SU-DHL-6 (cell line): ENCODE measurements around the gene HSPA1A.

Experiments
- H2AFZ ChIP-seq: fragments of 200-600 bp; sonication (generic); 2 replicates; pipeline ENCODE4 v1.6.1; 2014; ENCODE audit warnings: low read depth, mild to moderate bottlenecking, moderate library complexity, mixed read lengths, antibody characterized with exemption, low read length; ENCODE audit not compliant: severe bottlenecking
- H3F3A ChIP-seq: fragments of 200-600 bp; shearing (Covaris generic); 2 replicates; pipeline ENCODE4 v1.6.0; 2016; ENCODE audit warnings: antibody characterized with exemption, mild to moderate bottlenecking; ENCODE audit not compliant: insufficient read depth
- H3K27ac ChIP-seq: fragments of 200-600 bp; sonication (generic); 2 replicates; pipeline ENCODE4 v1.5.1; 2016; ENCODE audit warnings: low read depth, mild to moderate bottlenecking, low read length, moderate library complexity, mixed read lengths
- H3K27me3 ChIP-seq: fragments of 200-600 bp; sonication (generic), shearing (Covaris generic); 2 replicates; pipeline ENCODE4 v1.6.0; 2014; ENCODE audit warnings: mild to moderate bottlenecking, low read length
- H3K36me3 ChIP-seq: fragments of 200-600 bp; sonication (generic); 2 replicates; pipeline ENCODE4 v1.6.1; 2014; ENCODE audit warnings: mild to moderate bottlenecking, low read length, mixed read lengths
- H3K4me2 ChIP-seq: fragments of 300-600, 200-600 bp; shearing (Covaris generic), sonication (generic); 2 replicates; pipeline ENCODE4 v1.6.0; 2014; ENCODE audit warnings: low read length, low read depth, mild to moderate bottlenecking; ENCODE audit not compliant: poor library complexity, severe bottlenecking
- H3K4me3 ChIP-seq: fragments of 200-600 bp; sonication (generic); 2 replicates; pipeline ENCODE4 v1.5.1; 2014; ENCODE audit warnings: antibody characterized with exemption, low read length, mild to moderate bottlenecking, mixed read lengths; ENCODE audit not compliant: insufficient read depth, poor library complexity, severe bottlenecking
- H3K79me2 ChIP-seq: fragments of 200-600 bp; sonication (generic); 2 replicates; pipeline ENCODE4 v1.6.1; 2014; ENCODE audit warnings: mild to moderate bottlenecking, low read length, moderate library complexity; ENCODE audit not compliant: insufficient read depth
- H3K9ac ChIP-seq: fragments of 200-600 bp; sonication (generic); 2 replicates; pipeline ENCODE4 v1.7.0; 2014; ENCODE audit warnings: mild to moderate bottlenecking, low read length
- H3K9me2 ChIP-seq: fragments of 200-600 bp; sonication (generic); replicated peaks from 2 replicates; pipeline ENCODE4 v1.6.1; 2014; ENCODE audit warnings: low read length; ENCODE audit not compliant: insufficient read depth
- H3K9me3 ChIP-seq: fragments of 200-600 bp; sonication (generic); 2 replicates; pipeline ENCODE4 v1.6.1; 2014; ENCODE audit warnings: low read length, mixed read lengths; ENCODE audit not compliant: insufficient read depth
- H4K20me1 ChIP-seq: fragments of 200-600 bp; sonication (generic); 2 replicates; pipeline ENCODE4 v1.6.1; 2014; ENCODE audit warnings: low read depth, mild to moderate bottlenecking, antibody characterized with exemption, low read length, moderate library complexity, mixed read lengths
- CTCF ChIP-seq: fragments of 200-600 bp; sonication (generic); IDR thresholded peaks from one replicate; pipeline ENCODE4 v1.5.1; 2017; ENCODE audit warnings: antibody characterized with exemption, mild to moderate bottlenecking, low read length, moderate library complexity; ENCODE audit not compliant: insufficient read depth, poor library complexity, severe bottlenecking
- EZH2phosphoT487 ChIP-seq: fragments of 200-600 bp; sonication (generic), shearing (Covaris generic); conservative IDR thresholded peaks from 2 replicates; pipeline ENCODE4 v1.6.1; 2018; ENCODE audit warnings: mild to moderate bottlenecking, antibody characterized with exemption, low read length, moderate library complexity, mixed read lengths

The HSPA1A gene

GRCh38 chr6:31827286-31828079 is 12.1 kb downstream of the HSPA1A start, which contains the start of gene HSPA1B:
TSS of gene HSPA1B (plus strand) at chr6:31827738. CDS start at chr6:31827951, 213 bp downstream.
- peak within 1 kb of the TSS; percentile 56 for H3K27ac ChIP-seq
- peak within 1 kb of the TSS; percentile 68 for H3K4me2 ChIP-seq
- H3K9me3 ChIP-seq: no peaks in the 10 kb centered on the region
- no peaks in the 10 kb centered on the region for H3K9me2 ChIP-seq
- no peaks in the 10 kb centered on the region for H4K20me1 ChIP-seq
- peaks cover 29% of the 10 kb centered on the region for H3F3A ChIP-seq
- TF ChIP-seq CTCF (no peak), EZH2phosphoT487 (no peak)
- peak within 1 kb of the TSS; percentile 36 for H2AFZ ChIP-seq
- H3K9ac ChIP-seq: peak within 1 kb of the TSS; percentile 66
- no peaks in the 10 kb centered on the region for H3K36me3 ChIP-seq
- H3K79me2 ChIP-seq: peaks cover 13% of the 10 kb centered on the region; the same call in 1 of the 2 replicates
- no peaks in the 10 kb centered on the region for H3K27me3 ChIP-seq
- peak within 1 kb of the TSS; percentile 53 for H3K4me3 ChIP-seq

GRCh38 chr6:31829633-31830283 is 14.4 kb downstream of the HSPA1A start:
- H3K27ac ChIP-seq: peak overlapping the region; percentile 90
- no peaks in the 10 kb centered on the region for H3K9me3 ChIP-seq
- H3K4me2 ChIP-seq: peak overlapping the region; percentile 88
- TF ChIP-seq CTCF: peak; percentile 68
- TF ChIP-seq EZH2phosphoT487: no peak
- H3K79me2 ChIP-seq: peaks cover 25% of the 10 kb centered on the region
- H3K9me2 ChIP-seq: no peaks in the 10 kb centered on the region
- H3K4me3 ChIP-seq: peak overlapping the region; percentile 56
- peaks cover 44% of the 10 kb centered on the region for H3F3A ChIP-seq
- peak overlapping the region; percentile 53 for H3K9ac ChIP-seq
- no peaks in the 10 kb centered on the region for H3K36me3 ChIP-seq
- no peaks in the 10 kb centered on the region for H3K27me3 ChIP-seq
- H2AFZ ChIP-seq: peak overlapping the region; percentile 16
- no peaks in the 10 kb centered on the region for H4K20me1 ChIP-seq

- TF ChIP-seq CTCF (no peak), EZH2phosphoT487 (no peak)
- Histone ChIP-seq H3K27me3 (no peaks in the 10 kb centered on the region), H3K36me3 (peaks cover 8% of the 10 kb centered on the region), H3K9me3 (no peaks in the 10 kb centered on the region), H3F3A (peaks cover 56% of the 10 kb centered on the region), H3K79me2 (peaks cover 37% of the 10 kb centered on the region), H4K20me1 (no peaks in the 10 kb centered on the region; the same call in 1 of the 2 replicates), H3K27ac (peak overlapping the region; percentile 90), H3K9me2 (no peaks in the 10 kb centered on the region), H3K4me3 (peak overlapping the region; percentile 56), H3K9ac (peak overlapping the region; percentile 53), H2AFZ (peak overlapping the region; percentile 16), H3K4me2 (peak overlapping the region; percentile 88)
Measured at GRCh38 chr6:31830886-31831335, 15.6 kb downstream of the HSPA1A start.
